CD8-positive, alpha-beta memory T cell (primary cell): ENCODE data around the gene ICA1L. TPM values are rescaled to one million over a fixed set of nuclear protein-coding genes. Genes with fewer than 3 reads are reported as not detected.
A peak's percentile ranks its signal among the peaks of the same experiment; 100 is the strongest.

Experiments
- CTCF ChIA-PET: fragments of 350-600 bp; sonication (Branson Sonifier 250); formaldehyde crosslinking; loops from one replicate; lab custom pipeline; 2021; ENCODE audit warnings: antibody characterized with exemption; lab: Charles Lee
- POLR2A ChIA-PET: fragments of 350-600 bp; sonication (Branson Sonifier 250); formaldehyde crosslinking; loops from one replicate; lab custom pipeline; 2021; ENCODE audit warnings: antibody characterized with exemption; lab: Charles Lee
- DNase-seq, 5 donors: peaks; one replicate each; pipeline versions ENCODE4 v3.0.0 to v3.0.0-alpha.2; 2020 to 2022; ENCODE audit warnings: mixed read lengths in 1 of 5
- H3K27ac ChIP-seq: one replicate; pipeline ENCODE4 v1.7.0; 2013; ENCODE audit warnings: low read depth, mild to moderate bottlenecking, low read length, moderate library complexity
- H3K27me3 ChIP-seq: 2 replicates; pipeline ENCODE4 v1.7.0; 2013; ENCODE audit warnings: low read length, mild to moderate bottlenecking; ENCODE audit not compliant: insufficient read depth, poor library complexity, severe bottlenecking
- H3K36me3 ChIP-seq: 2 replicates; pipeline ENCODE4 v1.7.0; 2013; ENCODE audit warnings: mild to moderate bottlenecking, low read length, moderate library complexity; ENCODE audit not compliant: insufficient read depth
- H3K4me1 ChIP-seq: 2 replicates; pipeline ENCODE4 v1.7.0; 2013; ENCODE audit warnings: mild to moderate bottlenecking, low read length, moderate library complexity; ENCODE audit not compliant: insufficient read depth
- H3K4me3 ChIP-seq: 2 replicates; pipeline ENCODE4 v1.7.0; 2013; ENCODE audit warnings: mild to moderate bottlenecking, low read length
- H3K9me3 ChIP-seq: 2 replicates; pipeline ENCODE4 v1.7.0; 2013; ENCODE audit warnings: mild to moderate bottlenecking, low read length
- H3K27ac Mint-ChIP-seq, 8 donors: one replicate each; pipeline ENCODE4 v1.8.0; 2020 to 2021; ENCODE audit warnings: mixed read lengths in 8 of 8, mild to moderate bottlenecking in 6 of 8, inconsistent platforms in 3 of 8, moderate library complexity in 3 of 8
- H3K27me3 Mint-ChIP-seq, 2 donors: one replicate each; pipeline ENCODE4 v1.8.0; 2020 to 2021; ENCODE audit warnings: mixed read lengths in 2 of 2, mild to moderate bottlenecking in 1 of 2, moderate library complexity in 1 of 2
- H3K36me3 Mint-ChIP-seq, 3 donors: one replicate each; pipeline ENCODE4 v1.8.0; 2020 to 2021; ENCODE audit warnings: mixed read lengths in 3 of 3, inconsistent platforms in 1 of 3, mild to moderate bottlenecking in 1 of 3
- H3K4me1 Mint-ChIP-seq, 3 donors: one replicate each; pipeline ENCODE4 v1.8.0; 2020 to 2021; ENCODE audit warnings: mixed read lengths in 3 of 3, inconsistent platforms in 1 of 3, mild to moderate bottlenecking in 1 of 3
- H3K4me3 Mint-ChIP-seq, 7 donors: one replicate each; pipeline ENCODE4 v1.8.0; 2020 to 2021; ENCODE audit warnings: mixed read lengths in 7 of 7, mild to moderate bottlenecking in 6 of 7, moderate library complexity in 4 of 7, inconsistent platforms in 2 of 7
- H3K9me3 Mint-ChIP-seq, 5 donors: one replicate each; pipeline ENCODE4 v1.8.0; 2020 to 2022; ENCODE audit warnings: mixed read lengths in 5 of 5, mild to moderate bottlenecking in 3 of 5, moderate library complexity in 2 of 5, inconsistent platforms in 1 of 5
- polyA plus RNA-seq: library from polyadenylated mRNA; unstranded; fragments of 300-500 nt; fragmentation: Illumina TruSeq; gene quantifications from one replicate; pipeline ENCODE4 v1.2.3, GENCODE V29; 2021
- total RNA-seq, 2 experiments: library from RNA; stranded (reverse); gene quantifications; one replicate each; pipeline ENCODE4 v1.2.3, GENCODE V29; 2021

The ICA1L gene
- total and polyA plus RNA-seq, 3 experiments from 2014 or later = 2.3 to 4.7 (median 4.6) TPM

DNA sequence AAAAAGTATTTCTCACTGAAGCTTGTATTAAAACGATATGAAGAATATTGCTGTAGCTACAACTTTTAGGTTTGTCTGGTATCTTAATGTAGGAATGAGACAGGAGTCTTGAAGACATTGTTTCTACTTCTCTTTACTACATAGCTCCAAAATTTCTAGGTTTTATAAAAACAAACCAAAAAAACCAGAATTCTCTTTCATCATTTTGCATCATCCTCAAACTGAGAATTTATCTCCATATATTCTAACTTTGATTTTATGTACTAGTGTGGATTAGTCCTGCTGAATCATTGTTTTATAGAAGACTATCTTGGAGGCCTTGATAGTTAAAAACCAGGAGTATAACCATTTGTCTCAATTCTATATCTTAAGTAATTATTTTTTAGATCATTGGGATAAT, 100.2 kb downstream of the ICA1L start:
- POLR2A ChIA-PET = no interaction called here
- Mint-ChIP-seq H3K27me3 (no peaks in the 10 kb centered on the region), H3K27ac (no peak overlapping the region), H3K9me3 (no peaks in the 10 kb centered on the region), H3K4me1 (peaks cover 0 to 4% (median 3%) of the 10 kb centered on the region in 3 donors), H3K36me3 (peaks cover 20 to 65% (median 27%) of the 10 kb centered on the region in 3 donors), H3K4me3 (no peak overlapping the region)
- H3K36me3 ChIP-seq = peaks cover 10% of the 10 kb centered on the region
- H3K27ac ChIP-seq = no peak overlapping the region
- no peaks in the 10 kb centered on the region for H3K27me3 ChIP-seq
- no peak overlapping the region for H3K4me3 ChIP-seq
- no peaks in the 10 kb centered on the region for H3K9me3 ChIP-seq
- CTCF ChIA-PET = no interaction called here
- no peak for DNase-seq
- no peaks in the 10 kb centered on the region for H3K4me1 ChIP-seq

DNA sequence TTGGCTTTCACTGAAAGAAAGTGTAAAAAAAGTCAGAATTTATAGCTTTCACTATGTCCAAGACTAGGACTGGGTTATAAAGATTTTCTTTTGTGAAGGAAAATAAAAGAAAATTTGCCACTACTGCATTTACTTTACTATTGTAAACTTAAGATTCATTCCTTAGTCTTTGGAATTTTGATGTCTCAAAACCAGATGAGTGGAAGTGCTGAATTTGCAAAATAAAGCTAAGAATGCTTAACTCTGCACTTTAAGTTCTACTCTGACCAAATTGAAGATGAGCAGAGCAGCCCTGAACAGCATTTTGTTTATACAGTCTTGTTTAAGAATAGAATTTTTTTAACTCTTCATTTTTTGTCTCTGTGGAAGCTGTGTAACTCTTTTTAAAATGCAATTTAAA, 102.4 kb downstream of the ICA1L start:
- no peak for DNase-seq
- POLR2A ChIA-PET = interaction anchor here (0.6 kb wide), 1 partner anchor 66 kb away, joined by 3 read pairs; no protein-coding TSS in a partner anchor
- H3K9me3 Mint-ChIP-seq = no peaks in the 10 kb centered on the region
- H3K4me3 ChIP-seq = no peak overlapping the region
- no peaks in the 10 kb centered on the region for H3K9me3 ChIP-seq
- H3K27me3 ChIP-seq = no peaks in the 10 kb centered on the region
- peaks cover 2% of the 10 kb centered on the region for H3K4me1 ChIP-seq
- H3K36me3 Mint-ChIP-seq = peaks cover 8 to 62% (median 23%) of the 10 kb centered on the region in 3 donors
- H3K4me3 Mint-ChIP-seq = no peak overlapping the region
- no peaks in the 10 kb centered on the region for H3K27me3 Mint-ChIP-seq
- CTCF ChIA-PET = interaction anchor here (1.2 kb wide), 1 partner anchor 180 kb away, joined by 3 read pairs; no protein-coding TSS in a partner anchor
- H3K36me3 ChIP-seq = peaks cover 17% of the 10 kb centered on the region
- H3K27ac ChIP-seq = no peak overlapping the region
- H3K4me1 Mint-ChIP-seq = peaks cover 0 to 4% (median 3%) of the 10 kb centered on the region in 3 donors
- H3K27ac Mint-ChIP-seq = no peak overlapping the region

DNA sequence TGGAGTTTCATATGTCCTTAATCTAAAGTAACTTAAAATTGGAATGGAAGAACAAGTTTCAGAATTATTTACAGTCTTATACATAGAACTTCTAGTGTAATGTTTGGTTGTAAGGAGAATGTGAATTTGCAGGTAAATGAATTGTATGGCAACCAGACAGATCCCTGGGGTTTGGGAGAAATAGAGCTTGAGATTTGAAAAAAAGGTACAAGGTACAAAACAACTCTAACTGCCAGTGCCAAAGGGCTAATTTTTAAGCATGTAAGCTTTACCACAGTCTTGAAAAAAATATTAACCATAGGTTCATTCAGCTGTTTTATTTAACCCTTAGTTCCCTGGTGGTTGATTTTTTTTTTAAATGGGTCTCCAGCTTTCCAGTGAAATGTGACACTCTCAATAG, 103.3 kb downstream of the ICA1L start:
- H3K4me1 ChIP-seq = peaks cover 11% of the 10 kb centered on the region
- no peak overlapping the region for H3K27ac ChIP-seq
- no peak for DNase-seq
- POLR2A ChIA-PET = interaction anchor here (0.5 kb wide), 1 partner anchor 123 kb away, joined by 4 read pairs; no protein-coding TSS in a partner anchor
- peaks cover 11% of the 10 kb centered on the region for H3K36me3 ChIP-seq
- CTCF ChIA-PET = interaction anchor here (1.0 to 1.2 kb wide), 2 partner anchors 9 to 180 kb away, joined by 3 read pairs; no protein-coding TSS in a partner anchor
- H3K4me3 ChIP-seq = no peak overlapping the region
- no peaks in the 10 kb centered on the region for H3K9me3 Mint-ChIP-seq
- no peaks in the 10 kb centered on the region for H3K27me3 ChIP-seq
- H3K9me3 ChIP-seq = no peaks in the 10 kb centered on the region
- peak overlapping the region in 1 of 8 donors; percentile 52 for H3K27ac Mint-ChIP-seq
- peaks cover 8 to 64% (median 22%) of the 10 kb centered on the region in 3 donors for H3K36me3 Mint-ChIP-seq
- H3K27me3 Mint-ChIP-seq = no peaks in the 10 kb centered on the region
- no peak overlapping the region for H3K4me3 Mint-ChIP-seq
- H3K4me1 Mint-ChIP-seq = peaks cover 4 to 11% (median 7%) of the 10 kb centered on the region in 3 donors

DNA sequence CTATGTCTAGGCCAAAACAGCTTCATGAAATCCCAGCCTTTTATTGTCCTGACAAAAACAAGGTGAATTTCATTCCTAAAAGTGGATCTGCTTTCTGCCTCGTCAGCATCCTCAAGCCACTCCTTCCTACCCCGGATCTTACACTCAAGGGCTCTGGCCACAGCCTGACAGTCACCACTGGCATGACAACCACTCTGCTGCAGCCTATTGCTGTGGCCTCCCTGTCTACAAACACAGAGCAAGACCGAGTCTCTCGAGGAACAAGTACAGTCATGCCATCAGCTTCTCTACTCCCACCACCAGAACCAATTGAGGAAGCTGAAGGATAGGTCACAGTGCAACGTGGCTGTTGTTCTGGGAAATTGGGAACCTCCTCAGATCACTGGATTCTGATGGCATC, 106.1 kb downstream of the ICA1L start:
- CTCF ChIA-PET = no interaction called here
- Histone ChIP-seq H3K4me3 (no peak overlapping the region), H3K9me3 (no peaks in the 10 kb centered on the region), H3K4me1 (peaks cover 27% of the 10 kb centered on the region), H3K27me3 (no peaks in the 10 kb centered on the region), H3K27ac (no peak overlapping the region), H3K36me3 (peaks cover 7% of the 10 kb centered on the region)
- Mint-ChIP-seq H3K4me1 (peaks cover 13 to 34% (median 24%) of the 10 kb centered on the region in 3 donors), H3K27me3 (no peaks in the 10 kb centered on the region), H3K9me3 (no peaks in the 10 kb centered on the region), H3K36me3 (peaks cover 8 to 57% (median 23%) of the 10 kb centered on the region in 3 donors), H3K27ac (no peak overlapping the region), H3K4me3 (no peak overlapping the region)
- DNase-seq = no peak
- POLR2A ChIA-PET = no interaction called here

DNA sequence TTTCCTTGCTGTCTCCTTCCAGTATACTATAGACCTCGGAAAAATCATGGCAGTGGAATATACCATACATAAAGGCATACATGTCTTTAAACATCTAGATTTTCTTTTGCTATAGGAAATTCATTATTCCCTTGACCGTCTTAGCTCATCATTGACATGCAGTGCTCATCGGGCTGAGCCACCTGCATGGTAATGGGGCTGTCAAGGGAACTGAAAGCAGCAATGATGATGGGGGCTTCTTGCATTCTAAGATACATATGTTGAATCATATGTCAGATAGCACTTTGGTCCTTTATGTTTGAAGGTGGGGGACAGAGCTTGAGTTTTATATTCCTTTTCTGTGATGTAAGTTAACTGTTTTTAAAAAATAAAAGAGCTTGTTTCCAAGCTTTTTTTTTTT, 106.6 kb downstream of the ICA1L start:
- H3K36me3 ChIP-seq = peaks cover 7% of the 10 kb centered on the region
- no peaks in the 10 kb centered on the region for H3K27me3 Mint-ChIP-seq
- H3K4me3 ChIP-seq = no peak overlapping the region
- H3K4me1 Mint-ChIP-seq = peaks cover 14 to 38% (median 27%) of the 10 kb centered on the region in 3 donors
- no peak overlapping the region for H3K27ac ChIP-seq
- ChIA-PET CTCF (no interaction called here), POLR2A (no interaction called here)
- H3K9me3 Mint-ChIP-seq = no peaks in the 10 kb centered on the region
- H3K27me3 ChIP-seq = no peaks in the 10 kb centered on the region
- no peak overlapping the region for H3K4me3 Mint-ChIP-seq
- H3K27ac Mint-ChIP-seq = peak overlapping the region in 2 of 8 donors; percentile 30 to 60
- no peaks in the 10 kb centered on the region for H3K9me3 ChIP-seq
- H3K4me1 ChIP-seq = peaks cover 30% of the 10 kb centered on the region
- H3K36me3 Mint-ChIP-seq = peaks cover 6 to 59% (median 26%) of the 10 kb centered on the region in 3 donors
- no peak for DNase-seq

DNA sequence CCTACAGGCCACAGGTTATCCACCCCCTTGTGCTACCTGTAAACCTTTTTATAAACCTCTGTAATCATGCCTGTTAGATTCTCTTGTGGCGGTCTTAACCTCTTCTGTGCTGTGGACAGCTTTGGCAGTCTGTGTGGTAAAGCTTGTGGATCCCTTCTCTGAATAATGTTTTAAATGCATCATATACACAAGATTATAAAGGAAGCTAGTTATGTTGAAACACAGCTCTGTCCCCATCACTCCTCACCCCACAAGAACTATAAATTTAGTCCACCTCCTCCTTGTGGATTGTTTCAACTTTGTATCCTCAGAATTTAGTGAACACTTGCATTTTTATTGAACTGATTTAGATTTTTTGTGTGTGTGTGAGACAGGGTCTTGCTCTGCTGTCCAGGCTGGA, 107.7 kb downstream of the ICA1L start:
- Histone ChIP-seq H3K27ac (no peak overlapping the region), H3K4me1 (peaks cover 30% of the 10 kb centered on the region), H3K27me3 (no peaks in the 10 kb centered on the region), H3K9me3 (no peaks in the 10 kb centered on the region), H3K4me3 (no peak overlapping the region), H3K36me3 (peaks cover 7% of the 10 kb centered on the region)
- ChIA-PET CTCF (no interaction called here), POLR2A (no interaction called here)
- Mint-ChIP-seq H3K9me3 (no peaks in the 10 kb centered on the region), H3K4me3 (no peak overlapping the region), H3K36me3 (peaks cover 3 to 64% (median 24%) of the 10 kb centered on the region in 3 donors), H3K27me3 (no peaks in the 10 kb centered on the region), H3K27ac (peak overlapping the region in 2 of 8 donors; percentile 4 to 39), H3K4me1 (peaks cover 14 to 39% (median 27%) of the 10 kb centered on the region in 3 donors)
- no peak for DNase-seq

DNA sequence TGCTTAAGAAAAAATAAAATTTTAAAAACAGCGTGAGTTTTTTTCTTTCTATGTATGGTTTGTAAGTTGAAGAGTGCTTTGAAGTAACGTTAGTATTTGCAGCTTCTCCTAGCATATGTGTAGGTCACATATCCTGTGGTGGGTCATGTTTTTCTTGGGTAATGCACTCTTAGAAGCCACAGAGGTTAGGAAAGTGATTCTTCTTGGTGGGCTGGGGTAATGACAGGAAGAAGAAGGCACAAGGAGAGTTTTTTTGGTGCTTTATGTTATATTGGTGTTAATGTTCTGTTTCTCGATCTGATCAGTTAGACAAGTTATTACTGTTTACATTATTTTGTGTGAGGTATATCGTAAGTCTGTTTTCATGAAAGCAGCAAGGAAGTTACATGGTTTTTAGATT, 109.0 kb downstream of the ICA1L start:
- CTCF ChIA-PET = no interaction called here

DNA sequence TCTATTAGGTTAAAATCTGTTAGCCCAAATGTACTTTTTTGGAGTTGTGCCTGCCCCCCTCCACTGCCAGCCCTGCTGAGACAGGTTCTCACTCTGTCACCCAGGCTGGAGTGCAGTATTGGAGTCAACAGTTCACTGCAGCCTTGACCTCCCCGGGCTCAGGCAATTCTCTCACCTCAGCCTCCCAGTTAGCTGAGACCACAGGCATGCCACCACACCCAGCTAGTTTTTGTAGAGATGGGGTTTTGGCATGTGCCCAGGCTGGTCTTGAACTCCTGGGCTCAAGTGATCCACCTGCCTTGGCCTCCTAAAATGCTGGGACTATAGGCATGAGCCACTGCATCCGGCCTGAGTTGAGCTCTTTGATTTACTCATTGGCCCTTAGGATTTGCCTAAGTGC, 110.7 kb downstream of the ICA1L start:
- no peak overlapping the region for H3K4me3 ChIP-seq
- POLR2A ChIA-PET = no interaction called here
- no peak for DNase-seq
- Mint-ChIP-seq H3K4me3 (no peak overlapping the region), H3K4me1 (peaks cover 14 to 35% (median 24%) of the 10 kb centered on the region in 3 donors), H3K27ac (peak overlapping the region in 7 of 8 donors; percentile 27 to 90 (median 40)), H3K9me3 (no peaks in the 10 kb centered on the region), H3K27me3 (no peaks in the 10 kb centered on the region), H3K36me3 (peaks cover 0 to 79% (median 28%) of the 10 kb centered on the region in 3 donors)
- no peaks in the 10 kb centered on the region for H3K9me3 ChIP-seq
- no peak overlapping the region for H3K27ac ChIP-seq
- H3K27me3 ChIP-seq = no peaks in the 10 kb centered on the region
- peaks cover 30% of the 10 kb centered on the region for H3K4me1 ChIP-seq
- peaks cover 7% of the 10 kb centered on the region for H3K36me3 ChIP-seq
- CTCF ChIA-PET = interaction anchor here (1.0 kb wide), 1 partner anchor 172 kb away, joined by 4 read pairs; no protein-coding TSS in a partner anchor

More for the DNA sequence above, 109.0 kb downstream of the ICA1L start:
- Histone ChIP-seq H3K4me1 (peaks cover 30% of the 10 kb centered on the region), H3K27me3 (no peaks in the 10 kb centered on the region), H3K9me3 (no peaks in the 10 kb centered on the region), H3K36me3 (peaks cover 7% of the 10 kb centered on the region), H3K4me3 (no peak overlapping the region), H3K27ac (no peak overlapping the region)
- peak in 2 of 5 donors; percentile 14 to 76 for DNase-seq
- POLR2A ChIA-PET = no interaction called here
- peak overlapping the region in 3 of 7 donors; percentile 1 to 64 (median 36) for H3K4me3 Mint-ChIP-seq
- H3K27me3 Mint-ChIP-seq = no peaks in the 10 kb centered on the region
- peaks cover 14 to 35% (median 24%) of the 10 kb centered on the region in 3 donors for H3K4me1 Mint-ChIP-seq
- peaks cover 3 to 71% (median 30%) of the 10 kb centered on the region in 3 donors for H3K36me3 Mint-ChIP-seq
- no peaks in the 10 kb centered on the region for H3K9me3 Mint-ChIP-seq
- H3K27ac Mint-ChIP-seq = peak overlapping the region in 5 of 8 donors; percentile 29 to 93 (median 59)
